ENCODE measurements around the gene SH3RF1.

Gene SH3RF1

DNA sequence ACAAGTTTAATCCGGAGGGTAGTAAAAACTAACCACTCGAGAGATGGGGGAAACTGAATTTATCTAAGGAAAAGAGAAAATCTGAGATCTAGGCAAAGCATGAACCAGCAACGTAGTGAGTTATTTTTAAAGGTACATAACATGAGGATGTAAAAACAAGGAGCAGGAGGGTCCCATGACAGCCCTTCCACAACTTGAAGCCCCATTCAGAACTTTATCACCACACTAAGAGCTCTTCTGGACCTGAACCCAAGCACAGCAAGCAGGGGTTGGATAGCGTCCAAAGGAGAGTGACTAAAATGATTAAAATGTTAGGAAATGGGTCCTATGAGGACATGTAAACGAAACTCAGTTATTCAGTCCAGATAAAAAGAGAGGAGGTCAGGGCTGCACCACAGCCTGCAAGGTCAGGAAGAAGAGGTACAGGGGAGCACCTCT lies 16.2 kb downstream of the SH3RF1 start:
- Histone ChIP-seq H3K36me3 (ENCODE audit: control insufficient read depth, insufficient read depth, low read length) (no peaks in the 10 kb centered on the region), H3K4me3 (ENCODE audit: low read length) (no peak overlapping the region), H3K9me3 (ENCODE audit: control insufficient read depth, low read length) (no peaks in the 10 kb centered on the region), H3K27me3 (ENCODE audit: control insufficient read depth, insufficient read depth, low read length) (no peaks in the 10 kb centered on the region), H3K4me1 (ENCODE audit: control insufficient read depth, insufficient read depth, low read length) (peaks cover 81% of the 10 kb centered on the region), H3K9ac (ENCODE audit: low read length) (no peak overlapping the region)

GRCh38 chr4:169253904-169254303 lies 16.9 kb downstream of the SH3RF1 start:
- Histone ChIP-seq H3K9ac (ENCODE audit: low read length) (no peak overlapping the region), H3K4me3 (ENCODE audit: low read length) (no peak overlapping the region), H3K9me3 (ENCODE audit: control insufficient read depth, low read length) (no peaks in the 10 kb centered on the region), H3K4me1 (ENCODE audit: control insufficient read depth, insufficient read depth, low read length) (peaks cover 83% of the 10 kb centered on the region), H3K27me3 (ENCODE audit: control insufficient read depth, insufficient read depth, low read length) (no peaks in the 10 kb centered on the region), H3K36me3 (ENCODE audit: control insufficient read depth, insufficient read depth, low read length) (no peaks in the 10 kb centered on the region)

- Histone ChIP-seq H3K9me3 (ENCODE audit: control insufficient read depth, low read length) (no peaks in the 10 kb centered on the region), H3K36me3 (ENCODE audit: control insufficient read depth, insufficient read depth, low read length) (no peaks in the 10 kb centered on the region), H3K9ac (ENCODE audit: low read length) (no peak overlapping the region), H3K4me3 (ENCODE audit: low read length) (no peak overlapping the region), H3K4me1 (ENCODE audit: control insufficient read depth, insufficient read depth, low read length) (peaks cover 85% of the 10 kb centered on the region), H3K27me3 (ENCODE audit: control insufficient read depth, insufficient read depth, low read length) (no peaks in the 10 kb centered on the region)
Observed at GRCh38 chr4:169253113-169253671, 17.6 kb downstream of the SH3RF1 start.

DNA sequence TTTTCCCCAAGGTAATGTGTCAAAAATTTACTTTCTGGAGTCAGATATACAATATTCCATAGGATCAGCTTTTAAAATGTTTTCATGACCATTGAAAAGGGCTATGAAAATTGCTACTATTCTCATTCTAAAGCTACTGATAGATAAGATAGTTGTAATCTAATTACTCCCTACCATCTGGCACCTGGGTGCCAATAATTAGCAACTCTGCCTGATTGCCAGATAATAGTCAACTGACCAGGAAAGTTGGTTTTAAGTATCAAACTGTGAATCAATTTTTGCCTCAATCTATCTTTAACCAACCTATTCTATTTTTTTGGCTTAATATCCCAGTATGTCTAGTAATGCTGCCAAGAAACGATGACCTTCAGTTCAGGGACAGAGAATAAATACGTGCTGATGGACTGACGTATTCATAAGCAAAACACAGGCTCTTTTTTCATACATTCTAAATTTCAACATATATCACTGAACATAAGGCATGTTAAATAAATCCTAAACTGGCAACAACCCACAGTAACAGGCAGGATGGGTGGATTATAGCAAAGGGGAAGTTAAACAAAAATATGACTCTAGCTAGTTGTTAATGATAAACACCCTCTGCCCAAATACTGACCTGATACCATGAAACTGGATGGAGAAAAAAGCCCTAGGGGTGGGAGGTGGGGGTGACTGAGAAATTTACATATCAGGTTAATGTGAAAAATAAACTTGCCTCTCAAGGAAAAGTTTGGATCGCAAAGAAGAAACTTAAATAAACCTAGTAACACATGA lies 18.2 kb downstream of the SH3RF1 start:
- H3K9me3 ChIP-seq (ENCODE audit: control insufficient read depth, low read length) = no peaks in the 10 kb centered on the region
- H3K36me3 ChIP-seq (ENCODE audit: control insufficient read depth, insufficient read depth, low read length) = no peaks in the 10 kb centered on the region
- H3K4me1 ChIP-seq (ENCODE audit: control insufficient read depth, insufficient read depth, low read length) = peaks cover 79% of the 10 kb centered on the region
- H3K27me3 ChIP-seq (ENCODE audit: control insufficient read depth, insufficient read depth, low read length) = no peaks in the 10 kb centered on the region
- H3K4me3 ChIP-seq (ENCODE audit: low read length) = no peak overlapping the region
- H3K9ac ChIP-seq (ENCODE audit: low read length) = no peak overlapping the region

- H3K9ac ChIP-seq (ENCODE audit: low read length) = no peak overlapping the region
- no peaks in the 10 kb centered on the region for H3K9me3 ChIP-seq (ENCODE audit: control insufficient read depth, low read length)
Observed at GRCh38 chr4:169251291-169252235, 19.2 kb downstream of the SH3RF1 start.

DNA sequence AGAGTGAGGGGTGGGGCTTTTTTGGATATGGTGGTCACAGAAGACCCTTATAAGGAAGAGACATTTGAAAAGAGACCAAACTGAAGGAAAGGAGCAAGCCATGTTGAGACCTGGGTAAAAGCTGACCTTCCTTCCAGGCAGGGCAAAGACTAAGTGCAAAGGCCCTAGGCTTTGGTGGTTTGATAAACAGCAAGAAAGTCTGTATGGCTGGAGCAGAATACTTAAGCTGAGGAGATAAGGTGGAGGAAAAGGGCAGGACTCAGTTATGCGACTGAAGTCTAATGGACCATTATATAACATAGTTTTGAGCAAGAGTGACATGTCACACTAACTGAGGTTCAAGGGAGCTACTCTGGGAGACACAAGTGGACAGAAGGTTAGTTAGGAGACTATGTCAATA lies 20.0 kb downstream of the SH3RF1 start:
- Histone ChIP-seq H3K9me3 (ENCODE audit: control insufficient read depth, low read length) (no peaks in the 10 kb centered on the region), H3K4me3 (ENCODE audit: low read length) (no peak overlapping the region), H3K27me3 (ENCODE audit: control insufficient read depth, insufficient read depth, low read length) (no peaks in the 10 kb centered on the region), H3K9ac (ENCODE audit: low read length) (peak overlapping the region; percentile 18), H3K4me1 (ENCODE audit: control insufficient read depth, insufficient read depth, low read length) (peaks cover 72% of the 10 kb centered on the region), H3K36me3 (ENCODE audit: control insufficient read depth, insufficient read depth, low read length) (no peaks in the 10 kb centered on the region)

More at GRCh38 chr4:169251291-169252235, 19.2 kb downstream of the SH3RF1 start:
- Histone ChIP-seq H3K4me3 (ENCODE audit: low read length) (no peak overlapping the region), H3K4me1 (ENCODE audit: control insufficient read depth, insufficient read depth, low read length) (peaks cover 78% of the 10 kb centered on the region), H3K27me3 (ENCODE audit: control insufficient read depth, insufficient read depth, low read length) (no peaks in the 10 kb centered on the region), H3K36me3 (ENCODE audit: control insufficient read depth, insufficient read depth, low read length) (no peaks in the 10 kb centered on the region)

DNA sequence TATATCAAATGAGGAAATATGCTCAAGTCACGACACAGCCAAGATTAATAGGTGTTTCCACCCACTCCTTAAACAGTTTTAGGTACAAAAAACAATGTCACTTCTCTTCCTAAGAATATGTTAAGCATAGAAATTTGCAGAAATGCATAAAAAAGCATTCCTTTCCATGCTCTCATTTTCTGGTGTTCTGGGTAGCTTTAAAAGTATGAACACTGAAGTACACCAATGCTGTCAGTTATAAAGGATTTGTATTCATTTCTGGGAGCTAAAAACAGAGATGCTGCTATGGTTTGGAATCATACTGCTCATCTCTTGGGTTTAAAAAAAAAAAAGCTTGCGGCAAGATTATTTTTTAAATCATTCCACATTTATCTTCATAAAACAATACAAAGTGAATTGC lies 20.8 kb downstream of the SH3RF1 start:
- Histone ChIP-seq H3K9ac (ENCODE audit: low read length) (no peak overlapping the region), H3K27me3 (ENCODE audit: control insufficient read depth, insufficient read depth, low read length) (no peaks in the 10 kb centered on the region), H3K4me1 (ENCODE audit: control insufficient read depth, insufficient read depth, low read length) (peaks cover 66% of the 10 kb centered on the region), H3K4me3 (ENCODE audit: low read length) (no peak overlapping the region), H3K9me3 (ENCODE audit: control insufficient read depth, low read length) (no peaks in the 10 kb centered on the region), H3K36me3 (ENCODE audit: control insufficient read depth, insufficient read depth, low read length) (no peaks in the 10 kb centered on the region)

- H3K27me3 ChIP-seq (ENCODE audit: control insufficient read depth, insufficient read depth, low read length) = no peaks in the 10 kb centered on the region
- H3K9ac ChIP-seq (ENCODE audit: low read length) = peak overlapping the region; percentile 40
- no peaks in the 10 kb centered on the region for H3K36me3 ChIP-seq (ENCODE audit: control insufficient read depth, insufficient read depth, low read length)
- no peaks in the 10 kb centered on the region for H3K9me3 ChIP-seq (ENCODE audit: control insufficient read depth, low read length)
- H3K4me3 ChIP-seq (ENCODE audit: low read length) = no peak overlapping the region
- H3K4me1 ChIP-seq (ENCODE audit: control insufficient read depth, insufficient read depth, low read length) = peaks cover 66% of the 10 kb centered on the region
Observed at GRCh38 chr4:169249214-169249973, 21.4 kb downstream of the SH3RF1 start.

GRCh38 chr4:169248645-169249044 lies 22.1 kb downstream of the SH3RF1 start:
- Histone ChIP-seq H3K9me3 (ENCODE audit: control insufficient read depth, low read length) (no peaks in the 10 kb centered on the region), H3K36me3 (ENCODE audit: control insufficient read depth, insufficient read depth, low read length) (no peaks in the 10 kb centered on the region), H3K9ac (ENCODE audit: low read length) (no peak overlapping the region), H3K4me1 (ENCODE audit: control insufficient read depth, insufficient read depth, low read length) (peaks cover 66% of the 10 kb centered on the region), H3K27me3 (ENCODE audit: control insufficient read depth, insufficient read depth, low read length) (no peaks in the 10 kb centered on the region), H3K4me3 (ENCODE audit: low read length) (no peak overlapping the region)

DNA sequence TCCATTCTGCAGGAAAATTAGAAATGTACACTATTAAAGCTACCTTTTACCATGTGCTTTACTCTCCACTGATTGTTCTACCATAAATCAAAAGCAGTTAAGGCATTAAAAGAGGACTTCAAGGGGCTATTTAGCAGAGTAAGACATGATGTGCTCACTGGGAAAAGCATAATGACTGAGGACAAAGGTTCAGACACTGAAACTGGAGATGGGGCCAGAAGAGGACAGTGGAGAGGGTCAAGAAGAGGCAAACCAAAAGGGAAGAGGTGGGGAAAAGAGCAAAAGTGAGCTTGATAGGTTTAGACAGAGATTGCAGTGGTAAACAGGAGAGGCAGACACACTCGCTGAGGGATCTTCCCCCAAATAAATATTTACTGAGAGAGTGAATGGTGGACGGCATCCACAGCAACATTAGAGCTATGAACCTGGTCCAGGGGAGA lies 23.8 kb downstream of the SH3RF1 start:
- Histone ChIP-seq H3K4me3 (ENCODE audit: low read length) (no peak overlapping the region), H3K4me1 (ENCODE audit: control insufficient read depth, insufficient read depth, low read length) (peaks cover 50% of the 10 kb centered on the region), H3K9ac (ENCODE audit: low read length) (no peak overlapping the region), H3K9me3 (ENCODE audit: control insufficient read depth, low read length) (no peaks in the 10 kb centered on the region), H3K36me3 (ENCODE audit: control insufficient read depth, insufficient read depth, low read length) (no peaks in the 10 kb centered on the region), H3K27me3 (ENCODE audit: control insufficient read depth, insufficient read depth, low read length) (no peaks in the 10 kb centered on the region)

GRCh38 chr4:169246279-169246678 lies 24.5 kb downstream of the SH3RF1 start:
- Histone ChIP-seq H3K27me3 (ENCODE audit: control insufficient read depth, insufficient read depth, low read length) (no peaks in the 10 kb centered on the region), H3K9me3 (ENCODE audit: control insufficient read depth, low read length) (no peaks in the 10 kb centered on the region), H3K4me1 (ENCODE audit: control insufficient read depth, insufficient read depth, low read length) (peaks cover 45% of the 10 kb centered on the region), H3K9ac (ENCODE audit: low read length) (no peak overlapping the region), H3K36me3 (ENCODE audit: control insufficient read depth, insufficient read depth, low read length) (no peaks in the 10 kb centered on the region), H3K4me3 (ENCODE audit: low read length) (no peak overlapping the region)

Data from mucosa of stomach (tissue), 1 donor.